Measurements from ENCODE around the gene VANGL1. TPM values are rescaled to one million over a fixed set of nuclear protein-coding genes. Genes with fewer than 3 reads are reported as not detected.
"Not testable (repeated sequence)": the region's sequence is repeated elsewhere in the genome, so short reads cannot be mapped to it uniquely, and the experiment has no call there.

VANGL1 gene
- 10 to 100 TPM; 13.1 to 17.4 (median 15.0) TPM for polyA plus RNA-seq (ENCODE audit: insufficient read length in 4 of 4)

DNA sequence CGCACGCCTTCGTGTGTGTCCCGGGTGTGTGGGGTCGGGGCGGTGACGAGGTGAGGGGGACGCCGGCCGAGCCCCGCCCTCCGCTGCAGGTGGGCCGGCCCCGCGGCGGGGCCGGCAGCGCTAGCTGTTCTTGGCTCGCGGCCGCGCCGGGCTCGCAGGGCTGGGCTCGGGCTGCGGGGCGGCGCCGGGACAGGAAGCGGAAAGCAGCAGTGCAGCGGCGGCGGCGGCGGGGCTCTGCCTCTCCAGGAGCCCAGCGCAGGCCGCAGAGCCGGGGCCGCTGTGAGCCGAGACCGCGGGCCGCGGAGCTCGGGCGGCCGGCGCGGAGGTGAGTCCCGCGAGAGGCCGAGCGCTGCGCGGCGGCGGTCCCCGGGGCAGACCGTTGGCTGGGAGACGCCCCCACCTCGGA is at the start of gene VANGL1:
VANGL1 (plus strand) TSS at position 209 of the 406 bp plus-strand sequence. CDS start 9,444 bp downstream, outside the sequence.
- peak in 1 of 4 donors; percentile 9 for DNase-seq (ENCODE audit: low read depth in 4 of 4, low spot score in 2 of 4)

DNA sequence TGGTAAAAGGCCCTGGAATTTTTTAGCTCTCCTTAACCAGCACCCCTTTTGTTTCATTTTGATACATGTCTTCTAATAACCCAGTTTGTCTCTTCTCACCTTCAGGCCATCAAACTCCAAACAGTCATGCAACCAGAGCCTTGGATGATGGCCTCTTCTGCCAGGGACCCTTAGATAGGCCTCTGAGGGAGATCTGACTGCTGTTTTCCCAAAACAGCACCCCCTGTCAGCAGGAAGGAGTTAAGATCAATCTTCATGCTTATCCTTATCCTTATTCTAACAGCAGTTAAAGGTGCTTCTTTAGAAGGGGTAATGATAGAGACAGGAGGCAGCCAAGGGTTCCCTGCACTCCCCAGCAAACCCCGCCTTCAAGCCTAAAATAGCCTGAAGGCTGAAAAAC is 49.5 kb upstream of the VANGL1 start:
- DNase-seq (ENCODE audit: low read depth in 4 of 4, low spot score in 2 of 4): no peak

DNA sequence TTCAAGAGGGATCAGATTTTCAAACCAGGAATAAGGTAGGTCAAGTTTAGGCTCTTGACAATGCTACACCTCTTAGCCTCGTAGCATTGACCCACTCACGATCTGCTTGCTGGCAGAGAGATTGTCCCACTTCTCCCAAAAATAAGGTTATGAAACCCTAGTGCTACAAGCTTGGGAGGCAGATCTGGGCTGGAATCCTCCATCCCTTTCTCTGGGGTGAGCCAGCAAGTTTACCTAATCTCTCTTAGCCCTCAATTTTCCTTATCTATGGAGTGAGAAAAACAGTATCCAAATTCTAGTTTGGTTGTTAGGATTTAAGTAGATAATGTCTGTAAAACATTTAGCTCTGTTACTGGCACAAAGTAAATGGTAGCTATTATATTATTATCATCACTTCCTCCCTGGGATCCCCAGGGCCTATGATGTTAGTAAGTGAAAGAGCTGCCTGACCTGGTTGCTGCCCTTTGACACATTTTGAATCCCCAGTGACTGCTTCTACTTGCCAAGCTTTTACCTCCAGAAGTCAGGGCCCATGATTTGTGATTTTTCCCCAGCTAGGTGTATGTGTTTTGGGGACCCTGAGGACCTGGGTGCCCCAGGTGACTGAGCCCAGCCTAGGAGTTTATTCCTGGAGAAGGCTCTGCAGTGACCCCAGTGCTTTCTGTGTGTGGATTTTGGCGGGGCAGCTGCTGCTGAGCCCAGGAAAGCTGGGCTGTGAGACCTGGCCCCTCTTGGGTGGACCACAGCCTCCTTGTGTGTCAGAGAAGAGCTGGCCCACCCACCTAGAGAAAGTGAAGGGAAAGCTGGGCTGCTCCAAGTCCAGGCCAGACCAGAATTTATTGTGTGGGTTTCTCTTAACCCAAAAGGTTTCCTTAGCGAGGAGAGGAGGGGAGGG is 48.2 kb upstream of the VANGL1 start:
- DNase-seq (ENCODE audit: low read depth in 4 of 4, low spot score in 2 of 4): no peak

DNA sequence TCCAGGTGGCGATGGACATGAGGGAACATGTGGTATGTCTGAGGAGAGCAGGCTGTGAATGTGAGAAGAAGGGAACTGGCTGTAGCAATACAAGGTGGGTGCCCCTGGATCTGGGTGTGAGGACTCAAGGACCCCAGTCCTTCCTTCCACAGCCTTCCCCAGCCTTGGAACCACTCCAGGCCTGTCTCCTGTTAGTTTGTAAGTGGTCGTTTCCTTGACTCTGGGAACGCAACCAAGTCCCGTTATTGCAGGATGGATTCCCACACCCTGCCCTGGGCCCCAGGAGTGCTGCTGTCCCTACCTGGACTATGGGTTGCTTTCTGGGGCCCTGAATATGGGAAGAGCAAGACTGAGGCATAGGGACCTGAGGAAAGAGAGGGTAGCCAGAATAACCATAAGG is 47.2 kb upstream of the VANGL1 start:
- DNase-seq (ENCODE audit: low read depth in 4 of 4, low spot score in 2 of 4): no peak

DNA sequence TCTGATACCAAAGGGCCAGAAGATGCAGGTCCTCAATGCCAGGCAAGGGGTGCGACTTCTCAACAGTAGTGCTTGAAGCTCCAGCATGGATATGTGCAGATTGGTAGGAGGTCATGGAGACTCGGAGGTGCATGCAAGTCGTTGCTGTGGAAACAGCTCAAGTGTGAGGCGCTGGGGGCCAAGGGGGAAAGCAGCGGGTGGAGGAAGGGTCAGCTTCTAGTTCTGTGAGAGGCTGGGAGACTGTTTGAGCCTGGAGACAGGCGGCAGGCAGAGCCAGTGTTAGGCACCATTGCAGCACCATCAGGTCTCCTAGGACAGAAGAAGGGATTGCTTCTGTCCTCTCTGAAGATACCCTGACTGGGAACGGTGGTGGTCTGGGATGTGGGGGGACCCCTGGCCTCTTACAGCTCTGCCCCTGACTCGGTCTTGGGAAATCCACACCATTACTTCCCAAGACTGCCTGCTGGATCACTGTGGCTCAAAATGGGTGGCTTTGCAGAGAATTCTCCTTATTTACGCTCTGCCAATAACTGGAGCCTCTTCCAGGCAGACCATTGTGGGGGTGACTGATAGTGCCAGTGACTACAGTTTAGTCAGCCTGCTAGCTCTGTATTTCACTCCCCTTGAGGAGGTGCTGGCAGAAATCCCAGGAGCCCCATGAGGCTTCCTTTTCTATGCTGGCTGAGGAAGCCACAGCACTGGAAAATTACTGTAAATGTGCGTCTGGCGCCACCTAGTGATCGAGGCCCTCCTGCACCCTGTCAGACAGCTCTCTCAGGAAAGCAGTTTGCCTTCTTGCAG is 46.3 kb upstream of the VANGL1 start:
- peak; percentile 59 to 83 (median 67) for DNase-seq (ENCODE audit: low read depth in 4 of 4, low spot score in 2 of 4)

DNA sequence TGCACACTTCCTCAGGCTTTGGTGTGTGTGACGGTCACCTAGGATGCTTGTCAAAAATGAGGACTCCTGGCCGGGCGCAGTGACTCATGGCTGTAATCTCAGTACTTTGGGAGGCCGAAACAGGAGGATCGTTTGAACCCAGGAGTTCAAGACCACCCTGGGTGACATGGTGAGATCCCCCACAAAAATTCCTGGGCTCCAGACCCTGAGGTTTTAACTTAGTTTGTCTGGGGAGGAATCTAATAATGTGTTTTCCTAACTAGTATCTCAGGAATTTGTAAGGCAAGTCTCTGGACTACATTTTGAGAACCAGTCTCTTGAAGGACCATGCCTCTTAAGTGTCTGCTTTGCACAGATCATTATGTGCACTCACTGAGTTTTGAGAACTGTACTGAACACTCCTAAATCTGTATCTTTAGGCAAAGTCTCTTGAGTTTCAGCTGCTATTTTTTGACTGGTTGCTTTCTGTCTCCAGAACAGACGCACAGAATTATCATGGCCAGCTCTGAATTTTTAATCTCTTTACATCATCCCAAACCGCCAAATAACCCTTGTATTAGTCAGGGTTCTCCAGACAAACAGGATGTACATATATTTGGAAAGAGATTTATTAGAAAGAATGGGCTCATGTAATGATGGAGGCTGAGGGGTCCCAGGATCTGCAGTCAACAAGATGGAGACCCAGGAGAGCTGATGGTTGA is 45.5 kb upstream of the VANGL1 start:
- no peak for DNase-seq (ENCODE audit: low read depth in 4 of 4, low spot score in 2 of 4)

DNA sequence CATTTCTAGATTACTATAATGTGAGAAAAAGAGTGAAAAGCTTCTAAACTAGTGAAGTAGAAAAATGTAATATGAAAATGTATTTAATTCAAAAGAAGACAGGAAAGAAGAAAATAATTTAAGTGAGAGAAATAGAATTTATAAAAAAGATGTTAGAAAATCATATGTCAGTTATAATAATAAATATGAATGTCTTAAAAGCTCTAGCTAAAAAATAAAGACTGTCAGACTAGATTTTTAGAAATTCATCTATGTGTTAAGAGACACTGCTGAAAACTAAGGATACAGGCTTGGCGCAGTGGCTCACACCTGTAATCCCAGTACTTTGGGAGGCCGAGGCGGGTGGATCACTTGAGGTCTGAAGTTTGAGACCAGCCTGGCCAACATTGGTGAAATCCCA is 37.3 kb upstream of the VANGL1 start:
- DNase-seq (ENCODE audit: low read depth in 4 of 4, low spot score in 2 of 4): no peak

DNA sequence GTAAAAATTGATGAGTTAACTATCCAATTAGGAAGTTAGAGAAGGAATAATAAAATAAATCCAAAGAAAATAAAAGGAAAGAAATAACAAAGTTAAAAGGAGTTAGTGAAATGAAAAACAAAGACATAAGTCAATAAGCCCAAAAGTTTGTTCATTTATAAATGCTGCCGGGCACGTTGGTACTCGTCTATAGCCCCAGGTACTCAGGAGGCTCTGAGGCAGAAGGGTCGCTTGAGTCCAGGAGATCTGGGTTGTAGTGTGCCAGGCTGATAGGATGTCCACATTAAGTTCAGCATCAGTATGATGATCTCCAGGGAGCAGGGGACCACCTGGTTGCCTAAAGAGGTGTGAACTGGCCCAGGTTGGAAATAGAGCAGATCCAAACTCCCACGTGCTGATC is 35.5 kb upstream of the VANGL1 start:
- DNase-seq (ENCODE audit: low read depth in 4 of 4, low spot score in 2 of 4): no peak

DNA sequence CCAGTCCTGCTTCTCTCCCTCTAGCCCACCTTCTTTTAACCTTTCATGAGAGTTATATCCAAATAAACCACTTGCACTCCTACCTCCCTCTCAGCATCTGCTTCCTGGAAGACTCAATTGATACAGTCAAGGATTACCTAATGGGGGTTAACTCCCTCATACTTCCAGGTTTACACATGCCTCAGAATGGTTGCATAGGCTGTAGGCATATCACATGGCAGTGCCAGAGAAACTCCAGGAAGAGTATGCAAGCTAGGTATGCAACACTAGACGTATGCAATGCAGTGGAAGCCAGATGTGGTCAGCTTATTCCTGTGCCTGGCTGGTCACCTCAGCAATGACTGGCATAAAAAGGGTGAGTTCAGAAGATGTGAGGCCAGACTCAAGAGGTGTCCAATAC is 32.7 kb upstream of the VANGL1 start:
- DNase-seq (ENCODE audit: low read depth in 4 of 4, low spot score in 2 of 4): no peak

DNA sequence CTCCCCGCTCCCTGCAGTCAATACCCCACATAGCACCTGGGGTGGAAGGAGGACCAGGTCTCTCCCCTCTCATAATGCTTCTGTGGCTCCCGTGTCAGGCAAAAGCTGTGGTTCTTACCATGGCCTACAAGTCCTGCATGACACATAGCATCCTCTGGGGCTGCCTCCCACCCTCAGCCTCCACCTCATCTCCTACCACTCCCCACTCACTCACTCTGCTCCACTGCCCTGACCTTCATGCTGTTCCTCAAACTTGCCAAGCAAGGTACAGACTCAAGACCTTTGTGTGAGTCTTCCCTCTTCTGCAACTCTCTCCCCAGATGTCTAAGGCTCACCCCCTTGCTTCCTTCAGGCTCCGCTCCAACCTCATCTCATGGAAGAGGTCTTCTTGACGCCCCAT is 28.0 kb upstream of the VANGL1 start:
- DNase-seq (ENCODE audit: low read depth in 4 of 4, low spot score in 2 of 4): no peak

DNA sequence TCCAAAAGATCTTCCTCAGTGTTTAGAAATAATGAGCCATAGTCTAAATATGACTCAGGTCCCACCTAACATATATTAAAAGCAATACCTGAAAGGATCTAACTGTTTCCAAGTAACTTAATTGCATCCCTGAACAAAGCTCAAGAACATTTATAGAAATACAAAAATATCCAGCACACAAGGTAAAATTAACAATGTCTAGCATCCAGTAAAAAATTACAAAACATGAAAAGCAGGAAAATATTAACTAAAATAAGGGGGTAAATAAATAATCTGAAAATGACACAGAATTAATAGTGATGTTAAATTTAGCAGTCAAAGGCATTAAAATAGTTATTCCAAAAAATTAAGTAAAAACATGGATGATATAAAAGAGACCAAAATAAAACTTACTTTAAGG is 21.3 kb upstream of the VANGL1 start:
- DNase-seq (ENCODE audit: low read depth in 4 of 4, low spot score in 2 of 4): no peak

DNA sequence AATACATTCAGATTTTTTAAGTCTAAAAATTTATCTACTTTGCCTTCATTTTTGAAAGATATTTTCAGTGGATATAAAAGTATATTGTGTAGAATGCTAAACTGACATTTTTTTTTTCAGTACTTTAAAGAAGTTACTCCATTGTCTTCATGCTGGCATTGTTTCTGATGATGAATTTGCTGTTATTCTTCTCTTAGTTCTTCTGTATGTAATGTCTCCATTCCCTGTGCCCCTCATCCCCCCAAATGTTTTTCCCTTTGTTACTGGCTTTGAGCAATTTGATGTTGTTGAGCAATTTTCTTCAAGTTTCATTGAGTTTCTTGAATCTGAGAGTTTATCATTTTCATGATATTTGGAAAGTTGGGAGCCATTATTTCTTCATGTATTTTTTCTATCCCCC is 20.8 kb upstream of the VANGL1 start:
- no peak for DNase-seq (ENCODE audit: low read depth in 4 of 4, low spot score in 2 of 4)

DNA sequence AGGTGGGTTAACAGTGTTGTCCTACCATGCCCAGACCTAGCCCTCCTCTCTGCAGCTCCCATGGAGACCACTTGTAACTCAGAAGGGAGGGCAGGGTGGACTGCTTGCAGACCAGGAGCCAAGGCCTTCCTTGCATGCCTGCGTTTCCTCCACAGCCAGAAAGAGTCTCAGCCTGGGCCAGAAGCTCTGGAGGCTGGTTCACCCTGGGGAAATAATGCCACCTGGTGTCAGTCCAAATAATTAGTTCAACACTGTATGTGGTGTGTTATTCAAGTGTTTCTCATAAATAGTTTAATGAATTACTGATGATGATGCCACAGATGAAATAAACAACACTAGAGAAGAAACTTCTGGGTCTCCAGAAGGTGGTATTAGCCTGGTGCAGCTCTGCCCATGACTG is 16.9 kb upstream of the VANGL1 start:
- DNase-seq (ENCODE audit: low read depth in 4 of 4, low spot score in 2 of 4): no peak

DNA sequence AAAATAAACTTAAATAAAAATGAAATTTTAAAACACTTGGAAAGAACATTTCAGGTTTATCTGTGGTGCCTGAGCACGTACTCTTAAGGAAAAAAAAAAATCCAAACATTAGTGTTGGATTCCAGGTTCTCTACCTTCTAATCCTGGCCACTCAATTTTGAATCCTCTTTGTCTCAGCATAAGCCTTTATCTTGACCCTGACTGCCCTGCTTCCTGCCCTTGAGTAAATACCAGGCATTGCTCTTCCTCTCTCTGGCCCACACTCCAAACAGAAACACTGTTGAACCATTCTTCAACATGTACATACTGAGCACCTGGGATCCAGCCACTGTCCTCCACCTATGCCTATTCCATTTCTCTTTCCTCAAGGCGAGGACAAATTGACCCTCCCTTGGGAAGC is 11.4 kb upstream of the VANGL1 start:
- no peak for DNase-seq (ENCODE audit: low read depth in 4 of 4, low spot score in 2 of 4)

DNA sequence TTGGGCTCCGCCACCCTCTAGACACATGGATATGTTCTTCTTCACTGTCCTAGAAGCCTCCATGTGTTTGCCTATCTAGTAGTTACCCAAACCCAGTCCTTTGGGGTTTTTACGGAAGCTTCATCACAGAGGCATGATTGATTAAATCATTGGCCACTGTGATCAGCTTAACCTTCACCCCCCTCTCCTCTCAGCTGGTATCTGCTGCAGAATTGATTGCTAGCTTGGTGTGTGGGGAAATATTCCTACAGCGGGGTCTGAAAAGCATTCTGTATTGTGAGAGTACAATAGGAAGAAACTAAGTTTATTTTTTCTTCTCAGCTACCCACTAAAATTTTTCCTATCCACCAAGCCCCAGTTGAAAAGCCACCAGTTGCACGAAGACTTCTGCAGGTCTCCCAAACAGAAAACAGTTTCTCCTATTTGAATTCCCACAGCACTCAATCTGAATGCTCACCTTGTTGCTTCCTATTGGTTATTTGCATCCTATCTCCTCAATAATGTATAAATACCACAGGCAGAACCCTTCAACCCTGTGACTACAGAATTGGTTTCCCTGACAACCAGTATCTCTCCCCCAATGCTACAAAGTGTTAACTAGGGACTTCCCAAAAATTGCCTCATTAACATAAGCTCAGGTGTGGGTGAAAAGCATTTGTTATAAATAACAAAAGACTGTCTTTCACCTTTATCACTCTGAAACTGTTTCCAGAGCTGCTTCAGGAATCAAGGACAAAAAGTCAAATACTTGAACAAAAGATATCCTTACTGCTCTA is 9.3 kb upstream of the VANGL1 start:
- DNase-seq (ENCODE audit: low read depth in 4 of 4, low spot score in 2 of 4): no peak

DNA sequence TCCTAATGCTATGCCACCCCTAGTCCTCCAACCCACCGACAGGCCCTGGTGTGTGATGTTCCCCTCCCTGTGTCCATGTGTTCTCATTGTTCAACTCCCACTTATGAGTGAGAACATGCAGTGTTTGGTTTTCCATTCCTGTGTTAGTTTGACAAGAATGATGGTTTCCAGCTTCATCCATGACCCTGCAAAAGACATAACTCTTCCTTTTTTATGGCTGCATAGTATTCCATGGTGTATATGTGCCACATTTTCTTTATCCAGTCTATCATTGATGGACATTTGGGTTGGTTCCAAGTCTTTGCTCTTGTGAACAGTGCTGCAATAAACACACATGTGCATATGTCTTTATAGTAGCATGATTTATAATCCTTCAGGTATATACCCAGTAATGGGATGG is 8.2 kb upstream of the VANGL1 start:
- DNase-seq (ENCODE audit: low read depth in 4 of 4, low spot score in 2 of 4): not testable (repeated sequence)

DNA sequence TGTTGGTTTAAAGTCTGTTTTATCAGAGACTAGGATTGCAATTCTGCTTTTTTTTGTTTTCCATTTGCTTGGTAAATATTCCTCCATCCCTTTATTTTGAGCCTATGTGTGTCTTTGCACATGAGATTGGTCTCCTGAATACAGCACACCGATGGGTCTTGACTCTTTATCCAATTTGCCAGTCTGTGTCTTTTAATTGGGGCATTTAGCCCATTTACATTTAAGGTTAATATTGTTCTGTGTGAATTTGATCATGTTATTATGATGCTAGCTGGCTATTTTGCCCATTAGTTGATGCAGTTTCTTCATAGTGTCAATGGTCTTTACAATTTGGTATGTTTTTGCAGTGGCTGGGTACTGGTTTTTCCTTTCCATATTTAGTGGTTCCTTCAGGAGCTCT is 4.5 kb upstream of the VANGL1 start:
- DNase-seq (ENCODE audit: low read depth in 4 of 4, low spot score in 2 of 4): not testable (repeated sequence)

DNA sequence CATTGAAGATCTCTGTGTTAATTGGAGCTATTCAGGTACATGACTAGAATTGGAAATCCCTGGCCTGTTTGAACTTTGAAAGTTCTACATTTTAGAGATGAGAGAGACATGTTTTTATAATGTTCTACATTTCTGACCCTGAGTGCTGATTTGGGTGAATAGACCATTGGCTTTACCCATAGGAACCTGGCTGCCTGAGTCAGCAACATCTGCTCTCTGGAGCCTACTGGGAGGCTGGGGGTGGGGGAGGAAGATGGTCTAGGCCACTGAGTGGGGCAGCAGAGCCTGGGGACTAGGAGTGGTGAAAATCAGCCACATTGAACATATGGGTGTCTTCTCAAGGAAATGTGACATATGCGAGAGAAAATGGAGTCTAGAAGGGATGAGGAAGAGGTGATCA is 1.4 kb upstream of the VANGL1 start:
- DNase-seq (ENCODE audit: low read depth in 4 of 4, low spot score in 2 of 4): no peak

DNA sequence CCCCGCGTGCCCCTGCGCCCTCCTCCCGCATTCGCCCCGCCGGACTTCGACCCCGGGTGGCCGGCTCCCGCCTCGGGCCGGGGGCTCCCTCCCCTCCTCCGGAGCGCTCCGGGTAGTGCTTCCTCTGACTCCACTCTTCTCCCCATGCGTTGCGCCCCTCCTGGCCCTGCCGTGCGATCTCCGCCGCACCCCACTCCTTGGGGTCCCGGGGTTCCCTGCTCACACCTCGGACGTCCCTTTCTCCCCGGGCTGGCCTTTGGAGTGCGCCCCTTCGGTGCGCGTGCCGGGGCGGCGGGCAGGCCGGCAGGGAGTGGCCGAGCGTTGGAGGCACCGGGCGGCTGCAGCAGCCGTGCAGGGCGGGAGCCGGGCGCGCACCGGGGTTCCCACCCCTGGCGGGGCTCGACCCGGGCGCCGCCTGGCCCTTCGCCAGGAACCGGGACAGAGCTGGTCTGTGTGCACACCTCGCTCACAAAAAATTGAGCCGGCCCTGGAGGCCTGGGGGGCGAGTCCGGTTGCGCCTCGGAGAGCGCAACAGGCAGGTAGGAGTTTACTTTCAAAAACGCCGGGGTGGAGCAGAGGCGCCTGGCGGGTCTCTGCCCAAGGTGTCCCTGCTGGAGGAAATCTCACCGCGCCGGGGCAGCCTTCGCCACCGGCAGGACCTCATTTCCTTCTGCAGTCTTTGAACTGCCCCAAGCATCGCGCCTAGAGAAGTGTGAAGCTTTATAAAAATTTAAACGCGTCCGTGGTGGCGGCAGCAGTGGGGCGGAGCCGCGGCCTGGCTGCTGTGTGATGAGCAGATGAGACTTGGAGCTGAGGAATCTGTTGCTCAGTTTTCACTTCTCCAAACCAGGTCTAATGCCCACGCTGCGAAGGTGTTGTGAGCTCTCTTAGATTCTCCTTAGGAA is 650 bp downstream of the VANGL1 start:
- peak; percentile 36 to 57 (median 52) for DNase-seq (ENCODE audit: low read depth in 4 of 4, low spot score in 2 of 4)

Measured in left renal cortex interstitium (tissue), 4 donors.